Uterus (tissue), 2 donors: ENCODE results near the gene ASIP.

Experiments used
- CTCF ChIP-seq, 4 experiments: fragments of 200-600 bp in 2 of 4; fragments of 450-650 bp in 2 of 4; sonication (generic) in 2 of 4; IDR thresholded peaks; one replicate each; pipeline ENCODE4 v1.5.1; 2016 to 2019; ENCODE audit warnings: antibody characterized with exemption in 4 of 4, mild to moderate bottlenecking in 2 of 4, moderate library complexity in 1 of 4
- POLR2A ChIP-seq, 2 donors: fragments of 450-650 bp; IDR thresholded peaks; one replicate each; pipeline ENCODE4 v1.6.1; 2016; ENCODE audit warnings: antibody characterized with exemption in 2 of 2, mild to moderate bottlenecking in 1 of 2, moderate library complexity in 1 of 2

GRCh38 chr20:34312544-34313217 is 71.5 kb downstream of the ASIP start:
- peak; percentile 98 to 99 (median 99) for TF ChIP-seq CTCF (IDR thresholded peaks at IDR 0.05)
- TF ChIP-seq POLR2A (IDR thresholded peaks at IDR 0.05): no peak
